ENCODE data around the gene SLC6A13. TPM values are rescaled to one million over a fixed set of nuclear protein-coding genes. Genes with fewer than 3 reads are reported as not detected.
A peak's percentile ranks its signal among the peaks of the same experiment; 100 is the strongest.

The SLC6A13 gene
- total and polyA plus RNA-seq, 2 of the 13 experiments (the other 11 are each of a cell fraction or from before 2014, with no cell fraction given) = 0.05 to 0.15 TPM

DNA sequence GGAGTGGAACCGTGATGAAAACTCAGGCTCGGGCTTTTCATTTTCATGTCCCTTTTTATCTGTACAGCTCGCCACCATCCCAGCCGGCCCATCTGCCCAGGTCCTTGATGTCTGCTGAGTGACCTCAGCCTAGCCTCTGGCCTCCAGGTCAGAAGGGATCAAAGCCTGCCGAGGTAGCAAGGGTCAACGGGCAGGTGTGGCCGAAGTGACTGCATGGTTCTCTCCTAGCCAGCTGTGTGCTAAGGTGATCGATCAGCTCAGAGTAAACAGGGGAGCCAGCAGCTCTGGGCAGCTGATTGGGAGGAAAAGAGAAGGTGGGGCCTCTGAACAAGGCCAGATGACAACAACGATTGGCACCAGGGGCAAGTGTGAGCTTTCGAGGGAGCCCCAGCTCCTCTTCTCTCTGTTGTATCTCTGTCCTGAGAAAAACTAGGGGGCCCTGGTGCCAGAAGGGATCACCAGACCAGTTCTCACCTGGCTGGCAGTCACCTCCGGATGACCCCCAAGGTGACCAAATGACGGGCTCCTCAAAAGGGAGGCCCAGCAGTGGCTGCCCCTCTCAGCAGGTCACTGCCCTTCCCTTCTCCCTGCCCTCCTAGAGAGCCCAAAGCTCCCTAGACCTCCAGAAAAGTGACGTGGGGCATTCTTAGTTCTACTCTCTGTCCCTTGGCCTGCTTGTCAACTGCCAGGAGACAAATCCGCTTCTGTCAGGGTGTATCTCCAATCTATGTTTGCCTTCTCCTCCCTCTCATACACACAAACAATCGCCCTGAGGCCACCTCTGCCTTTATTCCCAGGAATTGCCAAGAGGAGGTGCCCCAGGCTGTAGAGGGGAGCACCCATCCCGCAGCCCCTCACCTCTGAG lies 52.1 kb downstream of the SLC6A13 start (continued):
- TF ChIP-seq, protein P1, sequence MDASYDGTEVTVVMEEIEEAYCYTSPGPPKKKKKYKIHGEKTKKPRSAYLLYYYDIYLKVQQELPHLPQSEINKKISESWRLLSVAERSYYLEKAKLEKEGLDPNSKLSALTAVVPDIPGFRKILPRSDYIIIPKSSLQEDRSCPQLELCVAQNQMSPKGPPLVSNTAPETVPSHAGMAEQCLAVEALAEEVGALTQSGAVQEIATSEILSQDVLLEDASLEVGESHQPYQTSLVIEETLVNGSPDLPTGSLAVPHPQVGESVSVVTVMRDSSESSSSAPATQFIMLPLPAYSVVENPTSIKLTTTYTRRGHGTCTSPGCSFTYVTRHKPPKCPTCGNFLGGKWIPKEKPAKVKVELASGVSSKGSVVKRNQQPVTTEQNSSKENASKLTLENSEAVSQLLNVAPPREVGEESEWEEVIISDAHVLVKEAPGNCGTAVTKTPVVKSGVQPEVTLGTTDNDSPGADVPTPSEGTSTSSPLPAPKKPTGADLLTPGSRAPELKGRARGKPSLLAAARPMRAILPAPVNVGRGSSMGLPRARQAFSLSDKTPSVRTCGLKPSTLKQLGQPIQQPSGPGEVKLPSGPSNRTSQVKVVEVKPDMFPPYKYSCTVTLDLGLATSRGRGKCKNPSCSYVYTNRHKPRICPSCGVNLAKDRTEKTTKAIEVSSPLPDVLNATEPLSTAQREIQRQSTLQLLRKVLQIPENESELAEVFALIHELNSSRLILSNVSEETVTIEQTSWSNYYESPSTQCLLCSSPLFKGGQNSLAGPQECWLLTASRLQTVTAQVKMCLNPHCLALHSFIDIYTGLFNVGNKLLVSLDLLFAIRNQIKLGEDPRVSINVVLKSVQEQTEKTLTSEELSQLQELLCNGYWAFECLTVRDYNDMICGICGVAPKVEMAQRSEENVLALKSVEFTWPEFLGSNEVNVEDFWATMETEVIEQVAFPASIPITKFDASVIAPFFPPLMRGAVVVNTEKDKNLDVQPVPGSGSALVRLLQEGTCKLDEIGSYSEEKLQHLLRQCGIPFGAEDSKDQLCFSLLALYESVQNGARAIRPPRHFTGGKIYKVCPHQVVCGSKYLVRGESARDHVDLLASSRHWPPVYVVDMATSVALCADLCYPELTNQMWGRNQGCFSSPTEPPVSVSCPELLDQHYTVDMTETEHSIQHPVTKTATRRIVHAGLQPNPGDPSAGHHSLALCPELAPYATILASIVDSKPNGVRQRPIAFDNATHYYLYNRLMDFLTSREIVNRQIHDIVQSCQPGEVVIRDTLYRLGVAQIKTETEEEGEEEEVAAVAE (CRISPR knock-in tag; IDR thresholded peaks at IDR 0.05; ENCODE audit: borderline replicate concordance) = peak; percentile 94
- TF ChIP-seq DPF2 (CRISPR knock-in tag; IDR thresholded peaks at IDR 0.05; ENCODE audit: borderline replicate concordance, low read depth) (peak; percentile 96), YEATS2 (CRISPR knock-in tag; IDR thresholded peaks at IDR 0.05; ENCODE audit: borderline replicate concordance) (peak; percentile 70; the same call in 1 of the 2 replicates), TP53 (CRISPR knock-in tag; conservative IDR thresholded peaks at IDR 0.05) (no peak), HBP1 (CRISPR knock-in tag; IDR thresholded peaks at IDR 0.05; ENCODE audit: low read depth) (peak; percentile 89; the same call in 1 of the 2 replicates), LCORL (IDR thresholded peaks at IDR 0.05) (no peak), LCORL (CRISPR knock-in tag; IDR thresholded peaks at IDR 0.05) (peak; percentile 98), ZNF10 (CRISPR knock-in tag; IDR thresholded peaks at IDR 0.05; ENCODE audit: borderline replicate concordance, low read depth) (no peak), GMEB2 (CRISPR knock-in tag; IDR thresholded peaks at IDR 0.05; ENCODE audit: low read depth) (no peak), ZNF143 (CRISPR knock-in tag; IDR thresholded peaks at IDR 0.05) (no peak), ETV6 (CRISPR knock-in tag; conservative IDR thresholded peaks at IDR 0.05) (no peak; the same call in 1 of the 2 replicates), ZNF251 (CRISPR knock-in tag; IDR thresholded peaks at IDR 0.05) (no peak), GLMP (CRISPR knock-in tag; IDR thresholded peaks at IDR 0.05; ENCODE audit: borderline replicate concordance) (no peak), SRY (CRISPR knock-in tag; IDR thresholded peaks at IDR 0.05) (peak; percentile 83; the same call in 1 of the 2 replicates)
- TF ChIP-seq, protein P2, sequence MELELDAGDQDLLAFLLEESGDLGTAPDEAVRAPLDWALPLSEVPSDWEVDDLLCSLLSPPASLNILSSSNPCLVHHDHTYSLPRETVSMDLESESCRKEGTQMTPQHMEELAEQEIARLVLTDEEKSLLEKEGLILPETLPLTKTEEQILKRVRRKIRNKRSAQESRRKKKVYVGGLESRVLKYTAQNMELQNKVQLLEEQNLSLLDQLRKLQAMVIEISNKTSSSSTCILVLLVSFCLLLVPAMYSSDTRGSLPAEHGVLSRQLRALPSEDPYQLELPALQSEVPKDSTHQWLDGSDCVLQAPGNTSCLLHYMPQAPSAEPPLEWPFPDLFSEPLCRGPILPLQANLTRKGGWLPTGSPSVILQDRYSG (CRISPR knock-in tag; IDR thresholded peaks at IDR 0.05) = no peak
